Measurements from ENCODE around the gene SMOC2. TPM values are rescaled to one million over a fixed set of nuclear protein-coding genes. Genes with fewer than 3 reads are reported as not detected.

Gene SMOC2
- total and polyA plus RNA-seq, 2 of the 13 experiments (the other 11 are each of a cell fraction or from before 2014, with no cell fraction given) = not detected

DNA sequence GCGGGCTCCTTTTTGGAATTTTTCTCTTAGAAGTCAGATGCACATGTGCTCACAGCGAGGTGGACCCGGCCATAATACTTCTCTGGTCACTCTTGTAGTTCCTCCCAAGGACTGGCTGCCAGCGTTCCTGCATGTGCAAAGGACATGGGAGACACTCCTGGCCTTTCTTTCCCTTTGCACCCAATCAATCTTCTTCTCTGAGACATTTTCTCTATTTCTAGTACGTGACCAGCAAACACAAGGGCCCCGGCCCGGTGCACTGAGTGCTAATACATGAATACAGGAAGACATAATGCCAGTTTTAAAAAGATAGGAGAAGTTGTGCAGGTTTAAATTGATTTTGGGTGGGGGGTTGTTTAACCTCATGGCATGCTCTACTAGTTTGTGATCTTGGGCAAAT is 233.6 kb downstream of the SMOC2 start:
- WGBS (ENCODE audit: low lambda C conversion rate) = 1% methylated on average over 7 of the region's 7 CpGs
- H3K36me3 ChIP-seq (replicated peaks in 1 of 2; ENCODE audit: control insufficient read depth in 1 of 2, insufficient read depth in 2 of 2, low read length in 2 of 2) = no peaks in the 10 kb centered on the region
- no peak for FAIRE-seq
- no peaks in the 10 kb centered on the region for H3K79me2 ChIP-seq (ENCODE audit: insufficient read depth, low read length)
- no peak for TF ChIP-seq ZNF24 (IDR thresholded peaks at IDR 0.05)
- TF ChIP-seq, protein P1, sequence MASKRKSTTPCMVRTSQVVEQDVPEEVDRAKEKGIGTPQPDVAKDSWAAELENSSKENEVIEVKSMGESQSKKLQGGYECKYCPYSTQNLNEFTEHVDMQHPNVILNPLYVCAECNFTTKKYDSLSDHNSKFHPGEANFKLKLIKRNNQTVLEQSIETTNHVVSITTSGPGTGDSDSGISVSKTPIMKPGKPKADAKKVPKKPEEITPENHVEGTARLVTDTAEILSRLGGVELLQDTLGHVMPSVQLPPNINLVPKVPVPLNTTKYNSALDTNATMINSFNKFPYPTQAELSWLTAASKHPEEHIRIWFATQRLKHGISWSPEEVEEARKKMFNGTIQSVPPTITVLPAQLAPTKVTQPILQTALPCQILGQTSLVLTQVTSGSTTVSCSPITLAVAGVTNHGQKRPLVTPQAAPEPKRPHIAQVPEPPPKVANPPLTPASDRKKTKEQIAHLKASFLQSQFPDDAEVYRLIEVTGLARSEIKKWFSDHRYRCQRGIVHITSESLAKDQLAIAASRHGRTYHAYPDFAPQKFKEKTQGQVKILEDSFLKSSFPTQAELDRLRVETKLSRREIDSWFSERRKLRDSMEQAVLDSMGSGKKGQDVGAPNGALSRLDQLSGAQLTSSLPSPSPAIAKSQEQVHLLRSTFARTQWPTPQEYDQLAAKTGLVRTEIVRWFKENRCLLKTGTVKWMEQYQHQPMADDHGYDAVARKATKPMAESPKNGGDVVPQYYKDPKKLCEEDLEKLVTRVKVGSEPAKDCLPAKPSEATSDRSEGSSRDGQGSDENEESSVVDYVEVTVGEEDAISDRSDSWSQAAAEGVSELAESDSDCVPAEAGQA (IDR thresholded peaks at IDR 0.05; ENCODE audit: low read depth) = no peak
- TF ChIP-seq, protein P1 (CRISPR knock-in tag; IDR thresholded peaks at IDR 0.05; ENCODE audit: borderline replicate concordance) = no peak
- TF ChIP-seq ZNF230 (CRISPR knock-in tag; IDR thresholded peaks at IDR 0.05) = no peak
- no peak for TF ChIP-seq FIP1L1 (IDR thresholded peaks at IDR 0.05; ENCODE audit: borderline replicate concordance, insufficient read depth, low read depth, low read length)
- TF ChIP-seq, protein P2, sequence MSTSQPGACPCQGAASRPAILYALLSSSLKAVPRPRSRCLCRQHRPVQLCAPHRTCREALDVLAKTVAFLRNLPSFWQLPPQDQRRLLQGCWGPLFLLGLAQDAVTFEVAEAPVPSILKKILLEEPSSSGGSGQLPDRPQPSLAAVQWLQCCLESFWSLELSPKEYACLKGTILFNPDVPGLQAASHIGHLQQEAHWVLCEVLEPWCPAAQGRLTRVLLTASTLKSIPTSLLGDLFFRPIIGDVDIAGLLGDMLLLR (CRISPR knock-in tag; IDR thresholded peaks at IDR 0.05) = no peak
- peaks cover 7 to 59% of the 10 kb centered on the region in 2 experiments; a peak in 3 of 5 replicates for H3K27me3 ChIP-seq (ENCODE audit: control insufficient read depth in 1 of 2, insufficient read depth in 2 of 2, low read length in 2 of 2)
- no peaks in the 10 kb centered on the region for H3K9me3 ChIP-seq (ENCODE audit: low read length)
- ChIA-PET POLR2A (no interaction called here), CTCF (ENCODE audit: low intra/inter-chr PET ratio, low total read pairs) (no interaction called here)
- no peak overlapping the region for H3K4me3 ChIP-seq (replicated peaks in 1 of 3; ENCODE audit: insufficient read depth in 1 of 3, low read depth in 2 of 3, low read length in 3 of 3)
- H3K4me2 ChIP-seq (ENCODE audit: low read depth, low read length) = no peak overlapping the region
- in situ Hi-C loops (cut with HindIII; ENCODE audit: extremely low pct_ligation_motif_present, low pct_unique_long_range_greater_than_20kb) (no loop called here), intact Hi-C loops (cut with micrococcal nuclease; ENCODE audit: unreplicated experiment) (no loop called here)
- H4K20me1 ChIP-seq (ENCODE audit: insufficient read depth, low read length) = no peaks in the 10 kb centered on the region
- no peak for ATAC-seq
- H3K9ac ChIP-seq (ENCODE audit: insufficient read depth, low read depth, low read length) = no peak overlapping the region
- no TSS peak for BruUV-seq (replicated peaks)
- H3K27ac ChIP-seq (ENCODE audit: extremely low read length, insufficient read depth, low read length) = no peak overlapping the region
- H2AFZ ChIP-seq (ENCODE audit: low read length) = no peak overlapping the region
- H3K4me1 ChIP-seq (ENCODE audit: insufficient read depth, low read length) = no peaks in the 10 kb centered on the region
- DNase-seq (ENCODE audit: low spot score) = no peak

All from HepG2 (cell line).